ENCODE measurements around the gene HDAC4. TPM values are rescaled to one million over a fixed set of nuclear protein-coding genes. Genes with fewer than 3 reads are reported as not detected.

Gene HDAC4
- total and polyA plus RNA-seq, 4 donors: 2.9 to 37.2 (median 4.4) TPM

DNA sequence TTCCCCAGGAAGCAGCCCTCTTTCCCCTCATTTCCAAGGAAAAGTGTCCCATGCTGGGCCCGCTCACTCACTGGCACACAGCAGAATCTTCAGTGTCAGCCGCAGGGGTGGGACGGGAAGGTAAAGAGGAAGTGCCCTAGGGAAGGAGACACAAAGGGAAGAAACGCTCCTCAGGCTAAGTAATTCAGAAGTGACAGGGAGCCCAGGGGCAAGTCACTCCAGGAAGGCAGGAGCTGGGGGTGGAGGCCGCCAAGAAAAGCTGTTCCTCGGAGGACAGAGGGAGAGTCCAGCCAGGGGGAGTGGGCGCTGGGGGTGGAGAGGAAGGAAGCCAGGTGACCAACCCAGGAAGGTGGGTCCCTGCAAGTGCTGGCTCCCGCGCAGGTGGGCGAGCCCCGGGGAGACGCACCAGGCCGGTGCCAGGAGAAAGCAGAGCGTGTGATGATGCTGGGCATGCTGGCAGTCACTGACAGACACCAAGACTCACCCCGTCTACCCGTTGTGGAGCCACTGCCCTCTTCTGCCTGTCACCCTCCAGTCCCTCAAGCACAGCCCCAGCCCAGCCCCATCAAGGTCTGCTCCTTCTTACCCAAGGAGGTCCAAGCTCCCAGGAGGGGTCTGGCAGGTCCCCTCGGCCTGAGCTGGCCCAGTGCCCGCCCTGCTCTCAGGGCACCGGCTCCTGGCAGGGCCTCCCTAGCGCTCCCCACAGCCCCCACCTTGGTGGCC is 21.7 kb downstream of the HDAC4 start:
- WGBS: 90% methylated on average over 20 of the region's 20 CpGs
- Histone ChIP-seq H3K9ac (ENCODE audit: low read depth in 1 of 2, low read length in 2 of 2) (no peak overlapping the region), H3K4me1 (ENCODE audit: control insufficient read depth in 4 of 4, insufficient read depth in 4 of 4, low read length in 3 of 4) (no peaks in the 10 kb centered on the region), H3K4me3 (ENCODE audit: low read depth in 1 of 3, low read length in 3 of 3) (no peak overlapping the region), H3K27me3 (ENCODE audit: control insufficient read depth in 4 of 4, insufficient read depth in 4 of 4, low read length in 3 of 4) (no peaks in the 10 kb centered on the region), H3K36me3 (ENCODE audit: control insufficient read depth in 4 of 4, insufficient read depth in 3 of 4, low read depth in 1 of 4, low read length in 3 of 4) (peaks cover 0 to 2% (median 0%) of the 10 kb centered on the region in 4 donors), H3K27ac (ENCODE audit: low read depth in 1 of 2, low read length in 2 of 2) (no peak overlapping the region), H3K9me3 (ENCODE audit: control insufficient read depth in 4 of 4, low read length in 3 of 4) (no peaks in the 10 kb centered on the region)
- DNase-seq (ENCODE audit: low spot score): no peak
- TF ChIP-seq FOXA1 (IDR thresholded peaks at IDR 0.05) (no peak), SP1 (IDR thresholded peaks at IDR 0.05) (no peak), EGR1 (IDR thresholded peaks at IDR 0.05; ENCODE audit: low read depth in 2 of 2) (no peak), RXRA (IDR thresholded peaks at IDR 0.05) (no peak)

DNA sequence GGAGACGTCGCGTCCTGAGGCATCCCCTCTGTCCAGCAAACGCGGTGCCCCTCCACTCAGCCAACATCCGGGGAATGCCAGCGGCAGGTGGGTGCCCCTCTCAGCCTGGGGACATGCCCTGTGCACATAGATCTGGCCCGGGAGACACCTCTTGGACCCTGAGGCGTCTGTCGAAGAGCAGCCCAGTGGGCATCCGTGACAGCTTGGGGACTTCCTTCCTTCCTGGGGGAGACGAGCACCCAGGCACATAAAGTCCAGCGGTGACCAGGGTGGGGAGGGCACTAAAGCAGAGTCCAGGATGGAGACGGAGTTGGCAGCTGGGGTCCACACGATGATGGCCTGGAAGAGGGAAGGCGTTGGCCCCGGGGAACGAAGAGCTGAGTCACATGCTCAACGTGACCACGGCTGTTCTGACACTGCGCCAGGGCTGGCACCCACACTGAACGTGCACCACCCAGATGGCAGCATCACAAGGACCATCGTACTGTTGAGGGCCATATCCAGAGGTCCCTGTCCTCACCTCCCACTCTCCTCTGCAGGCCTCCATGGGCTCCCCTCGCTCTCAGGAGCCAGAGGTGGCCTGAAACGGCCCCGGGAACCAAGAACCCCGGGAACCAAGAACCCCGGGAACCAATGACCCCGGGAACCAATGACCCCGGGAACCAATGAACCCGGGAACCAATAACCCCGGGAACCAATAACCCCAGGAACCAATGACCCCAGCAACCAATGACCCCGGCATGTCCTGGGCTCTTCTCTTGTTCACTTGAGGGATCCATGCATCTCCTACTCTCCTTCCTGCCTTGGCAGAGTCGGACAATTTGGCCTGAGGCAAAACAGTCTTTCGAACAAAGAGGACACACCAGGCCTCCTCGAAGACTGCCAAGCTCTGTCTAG is 22.6 kb downstream of the HDAC4 start:
- Histone ChIP-seq H3K9ac (ENCODE audit: low read depth in 1 of 2, low read length in 2 of 2) (no peak overlapping the region), H3K27ac (ENCODE audit: low read depth in 1 of 2, low read length in 2 of 2) (no peak overlapping the region), H3K9me3 (ENCODE audit: control insufficient read depth in 4 of 4, low read length in 3 of 4) (no peaks in the 10 kb centered on the region), H3K36me3 (ENCODE audit: control insufficient read depth in 4 of 4, insufficient read depth in 3 of 4, low read depth in 1 of 4, low read length in 3 of 4) (peaks cover 0 to 2% (median 0%) of the 10 kb centered on the region in 4 donors), H3K27me3 (ENCODE audit: control insufficient read depth in 4 of 4, insufficient read depth in 4 of 4, low read length in 3 of 4) (no peaks in the 10 kb centered on the region), H3K4me1 (ENCODE audit: control insufficient read depth in 4 of 4, insufficient read depth in 4 of 4, low read length in 3 of 4) (no peaks in the 10 kb centered on the region), H3K4me3 (ENCODE audit: low read depth in 1 of 3, low read length in 3 of 3) (no peak overlapping the region)
- 94% methylated on average over 36 of the region's 36 CpGs for WGBS
- no peak for TF ChIP-seq FOXA1 (IDR thresholded peaks at IDR 0.05)
- no peak for TF ChIP-seq JUND (IDR thresholded peaks at IDR 0.05)
- TF ChIP-seq, protein P1, sequence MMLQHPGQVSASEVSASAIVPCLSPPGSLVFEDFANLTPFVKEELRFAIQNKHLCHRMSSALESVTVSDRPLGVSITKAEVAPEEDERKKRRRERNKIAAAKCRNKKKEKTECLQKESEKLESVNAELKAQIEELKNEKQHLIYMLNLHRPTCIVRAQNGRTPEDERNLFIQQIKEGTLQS (IDR thresholded peaks at IDR 0.05): no peak
- no peak for TF ChIP-seq EGR1 (IDR thresholded peaks at IDR 0.05; ENCODE audit: low read depth in 2 of 2)
- no peak for TF ChIP-seq GABPA (IDR thresholded peaks at IDR 0.05 in 1 of 2, conservative IDR thresholded peaks at IDR 0.05 in 1 of 2)
- no peak for TF ChIP-seq RXRA (IDR thresholded peaks at IDR 0.05)
- TF ChIP-seq, protein P2, sequence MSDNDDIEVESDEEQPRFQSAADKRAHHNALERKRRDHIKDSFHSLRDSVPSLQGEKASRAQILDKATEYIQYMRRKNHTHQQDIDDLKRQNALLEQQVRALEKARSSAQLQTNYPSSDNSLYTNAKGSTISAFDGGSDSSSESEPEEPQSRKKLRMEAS (IDR thresholded peaks at IDR 0.05): no peak
- no peak for TF ChIP-seq NR2F2 (IDR thresholded peaks at IDR 0.05)
- TF ChIP-seq HNF4A (conservative IDR thresholded peaks at IDR 0.05): no peak
- no peak for TF ChIP-seq SP1 (IDR thresholded peaks at IDR 0.05)
- no peak for TF ChIP-seq RAD21 (IDR thresholded peaks at IDR 0.05)
- TF ChIP-seq, protein P3, sequence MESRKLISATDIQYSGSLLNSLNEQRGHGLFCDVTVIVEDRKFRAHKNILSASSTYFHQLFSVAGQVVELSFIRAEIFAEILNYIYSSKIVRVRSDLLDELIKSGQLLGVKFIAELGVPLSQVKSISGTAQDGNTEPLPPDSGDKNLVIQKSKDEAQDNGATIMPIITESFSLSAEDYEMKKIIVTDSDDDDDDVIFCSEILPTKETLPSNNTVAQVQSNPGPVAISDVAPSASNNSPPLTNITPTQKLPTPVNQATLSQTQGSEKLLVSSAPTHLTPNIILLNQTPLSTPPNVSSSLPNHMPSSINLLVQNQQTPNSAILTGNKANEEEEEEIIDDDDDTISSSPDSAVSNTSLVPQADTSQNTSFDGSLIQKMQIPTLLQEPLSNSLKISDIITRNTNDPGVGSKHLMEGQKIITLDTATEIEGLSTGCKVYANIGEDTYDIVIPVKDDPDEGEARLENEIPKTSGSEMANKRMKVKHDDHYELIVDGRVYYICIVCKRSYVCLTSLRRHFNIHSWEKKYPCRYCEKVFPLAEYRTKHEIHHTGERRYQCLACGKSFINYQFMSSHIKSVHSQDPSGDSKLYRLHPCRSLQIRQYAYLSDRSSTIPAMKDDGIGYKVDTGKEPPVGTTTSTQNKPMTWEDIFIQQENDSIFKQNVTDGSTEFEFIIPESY (IDR thresholded peaks at IDR 0.05): no peak
- TF ChIP-seq, protein P4, sequence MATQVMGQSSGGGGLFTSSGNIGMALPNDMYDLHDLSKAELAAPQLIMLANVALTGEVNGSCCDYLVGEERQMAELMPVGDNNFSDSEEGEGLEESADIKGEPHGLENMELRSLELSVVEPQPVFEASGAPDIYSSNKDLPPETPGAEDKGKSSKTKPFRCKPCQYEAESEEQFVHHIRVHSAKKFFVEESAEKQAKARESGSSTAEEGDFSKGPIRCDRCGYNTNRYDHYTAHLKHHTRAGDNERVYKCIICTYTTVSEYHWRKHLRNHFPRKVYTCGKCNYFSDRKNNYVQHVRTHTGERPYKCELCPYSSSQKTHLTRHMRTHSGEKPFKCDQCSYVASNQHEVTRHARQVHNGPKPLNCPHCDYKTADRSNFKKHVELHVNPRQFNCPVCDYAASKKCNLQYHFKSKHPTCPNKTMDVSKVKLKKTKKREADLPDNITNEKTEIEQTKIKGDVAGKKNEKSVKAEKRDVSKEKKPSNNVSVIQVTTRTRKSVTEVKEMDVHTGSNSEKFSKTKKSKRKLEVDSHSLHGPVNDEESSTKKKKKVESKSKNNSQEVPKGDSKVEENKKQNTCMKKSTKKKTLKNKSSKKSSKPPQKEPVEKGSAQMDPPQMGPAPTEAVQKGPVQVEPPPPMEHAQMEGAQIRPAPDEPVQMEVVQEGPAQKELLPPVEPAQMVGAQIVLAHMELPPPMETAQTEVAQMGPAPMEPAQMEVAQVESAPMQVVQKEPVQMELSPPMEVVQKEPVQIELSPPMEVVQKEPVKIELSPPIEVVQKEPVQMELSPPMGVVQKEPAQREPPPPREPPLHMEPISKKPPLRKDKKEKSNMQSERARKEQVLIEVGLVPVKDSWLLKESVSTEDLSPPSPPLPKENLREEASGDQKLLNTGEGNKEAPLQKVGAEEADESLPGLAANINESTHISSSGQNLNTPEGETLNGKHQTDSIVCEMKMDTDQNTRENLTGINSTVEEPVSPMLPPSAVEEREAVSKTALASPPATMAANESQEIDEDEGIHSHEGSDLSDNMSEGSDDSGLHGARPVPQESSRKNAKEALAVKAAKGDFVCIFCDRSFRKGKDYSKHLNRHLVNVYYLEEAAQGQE (IDR thresholded peaks at IDR 0.05): no peak
- TF ChIP-seq, protein P5, sequence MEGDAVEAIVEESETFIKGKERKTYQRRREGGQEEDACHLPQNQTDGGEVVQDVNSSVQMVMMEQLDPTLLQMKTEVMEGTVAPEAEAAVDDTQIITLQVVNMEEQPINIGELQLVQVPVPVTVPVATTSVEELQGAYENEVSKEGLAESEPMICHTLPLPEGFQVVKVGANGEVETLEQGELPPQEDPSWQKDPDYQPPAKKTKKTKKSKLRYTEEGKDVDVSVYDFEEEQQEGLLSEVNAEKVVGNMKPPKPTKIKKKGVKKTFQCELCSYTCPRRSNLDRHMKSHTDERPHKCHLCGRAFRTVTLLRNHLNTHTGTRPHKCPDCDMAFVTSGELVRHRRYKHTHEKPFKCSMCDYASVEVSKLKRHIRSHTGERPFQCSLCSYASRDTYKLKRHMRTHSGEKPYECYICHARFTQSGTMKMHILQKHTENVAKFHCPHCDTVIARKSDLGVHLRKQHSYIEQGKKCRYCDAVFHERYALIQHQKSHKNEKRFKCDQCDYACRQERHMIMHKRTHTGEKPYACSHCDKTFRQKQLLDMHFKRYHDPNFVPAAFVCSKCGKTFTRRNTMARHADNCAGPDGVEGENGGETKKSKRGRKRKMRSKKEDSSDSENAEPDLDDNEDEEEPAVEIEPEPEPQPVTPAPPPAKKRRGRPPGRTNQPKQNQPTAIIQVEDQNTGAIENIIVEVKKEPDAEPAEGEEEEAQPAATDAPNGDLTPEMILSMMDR (IDR thresholded peaks at IDR 0.05; ENCODE audit: low read depth, low read length, missing input control): no peak
- no peak for TF ChIP-seq TAF1 (conservative IDR thresholded peaks at IDR 0.05)
- no peak for TF ChIP-seq FOXA2 (IDR thresholded peaks at IDR 0.05)
- TF ChIP-seq HNF4G (IDR thresholded peaks at IDR 0.05): no peak
- no peak for TF ChIP-seq YY1 (IDR thresholded peaks at IDR 0.05)
- no peak for DNase-seq (ENCODE audit: low spot score)
